Measurements from ENCODE around the gene SEC22A.

The SEC22A gene

DNA sequence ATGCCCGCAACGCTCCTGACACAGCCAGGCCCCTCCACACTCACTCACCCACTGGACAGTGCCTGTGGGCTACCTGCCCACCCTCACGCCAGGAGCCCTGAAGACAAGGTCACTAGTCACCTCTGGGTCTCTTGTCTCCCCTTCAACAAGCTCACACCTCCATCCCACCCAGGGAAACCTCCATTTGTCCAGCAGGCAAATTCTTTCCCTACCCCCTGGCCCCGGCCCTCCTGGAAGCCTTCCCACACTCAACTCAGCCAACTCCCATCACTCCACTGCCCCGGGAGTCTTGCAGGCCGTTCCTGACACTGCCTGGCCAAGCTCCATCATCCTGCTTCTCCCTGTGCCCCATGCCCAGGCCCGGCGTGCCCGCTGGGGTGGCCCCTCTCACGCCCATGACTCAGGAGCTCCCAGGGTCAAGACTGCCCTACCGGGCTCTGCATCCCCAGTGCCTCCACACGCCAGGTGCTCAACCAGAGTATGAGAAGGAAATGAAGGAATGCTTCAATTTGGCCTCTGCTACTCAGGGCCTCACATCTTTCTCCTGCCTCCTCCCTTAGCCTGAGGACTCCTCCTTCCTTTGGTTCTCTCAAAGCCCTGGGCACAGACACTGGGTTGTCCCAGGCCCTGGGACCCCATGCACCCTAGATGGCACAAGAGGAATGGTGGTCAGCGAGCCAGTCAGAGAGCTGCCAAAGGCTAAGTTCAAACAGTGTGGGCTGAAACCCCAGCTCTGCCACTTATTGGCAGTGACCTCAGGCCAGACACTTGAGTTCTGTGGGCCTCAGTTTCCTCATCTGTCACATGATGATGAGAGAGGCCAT, 88.6 kb downstream of the SEC22A start:
- DNase-seq: no peak

DNA sequence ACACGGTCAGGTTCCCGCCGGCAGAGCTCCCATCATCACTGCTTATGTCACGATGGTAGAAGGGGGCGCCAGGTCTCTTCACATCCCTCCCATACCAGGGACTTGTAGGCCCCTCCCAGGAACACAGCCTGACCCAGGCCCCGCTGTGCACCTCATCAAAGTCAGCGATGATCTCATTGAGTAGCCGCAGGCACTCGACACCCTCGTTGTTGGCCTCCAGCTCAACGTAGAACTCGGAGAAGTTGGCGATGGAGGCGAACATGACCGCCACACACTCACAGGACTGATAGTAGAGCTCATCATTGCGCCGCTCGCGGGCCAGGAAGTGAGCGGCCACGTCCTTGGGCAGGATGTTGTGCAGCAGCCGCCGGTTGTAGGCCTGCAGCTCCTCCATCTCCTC, 89.2 kb downstream of the SEC22A start:
- no peak for DNase-seq

DNA sequence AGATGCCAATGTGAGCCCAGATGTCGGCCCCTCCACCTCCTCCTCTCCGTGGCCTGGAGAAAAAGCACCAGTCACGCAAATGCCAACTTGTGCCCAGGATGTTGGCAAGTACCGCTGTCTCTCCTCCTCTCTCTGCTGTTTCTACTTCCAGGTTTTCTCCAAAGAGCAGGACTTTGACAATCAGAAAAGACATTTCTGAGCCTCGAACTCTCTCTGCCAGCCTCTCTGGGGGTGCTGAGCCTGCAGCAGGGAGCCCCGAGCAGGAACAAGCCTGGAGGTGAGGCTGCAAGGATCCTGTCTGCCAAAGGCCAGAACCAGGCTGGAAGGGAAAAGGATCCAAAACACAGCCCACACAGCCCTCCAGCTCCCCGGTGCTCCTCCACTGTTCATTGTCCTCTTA, 89.7 kb downstream of the SEC22A start:
- no peak for DNase-seq

DNA sequence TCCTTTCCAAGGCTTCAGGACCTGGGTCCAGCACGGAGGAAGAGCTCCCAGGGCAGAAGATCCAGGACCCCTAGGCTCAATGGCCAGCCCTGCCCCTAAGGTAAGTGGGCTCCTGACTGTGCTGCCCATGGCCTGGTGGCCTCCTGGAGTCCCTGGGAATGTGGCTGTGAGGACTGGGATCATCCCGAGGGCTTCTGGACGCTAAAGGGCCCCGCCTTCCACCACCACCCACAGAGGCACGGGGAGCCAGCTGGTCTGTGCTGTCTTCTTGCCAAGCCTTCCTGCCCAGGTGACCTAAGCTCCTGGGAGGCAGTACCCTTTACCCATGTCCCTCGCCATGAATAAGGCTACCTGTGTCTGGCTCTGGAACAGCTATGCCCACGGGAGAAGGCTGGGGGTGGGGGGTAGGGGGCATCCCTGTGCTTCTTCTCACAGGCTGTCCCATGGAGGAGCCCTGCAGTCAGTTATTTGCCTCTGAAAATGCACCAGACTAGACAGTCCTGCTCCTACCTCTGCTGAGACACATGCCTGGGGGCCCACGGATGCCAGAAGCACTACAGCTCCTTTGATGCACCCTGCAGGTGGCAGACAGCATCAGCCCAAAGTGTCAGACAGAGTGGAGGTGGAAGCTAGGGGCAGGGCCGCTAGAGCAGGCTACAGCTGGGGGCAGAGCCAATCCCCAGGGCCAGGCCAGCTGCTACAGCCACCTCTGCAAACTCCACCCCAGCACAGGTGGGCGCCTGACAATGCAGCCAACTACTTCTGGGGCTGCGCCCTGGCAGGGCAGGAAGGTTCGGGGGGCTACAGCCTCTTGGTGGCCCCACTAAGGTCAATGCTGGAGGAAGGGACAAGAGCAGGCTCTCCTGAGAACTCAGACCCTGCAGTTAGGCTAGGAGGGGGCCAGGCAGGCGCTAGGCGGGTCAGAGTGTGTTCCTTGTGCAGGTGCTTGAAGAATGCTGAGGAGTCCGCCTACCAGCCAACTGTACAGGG, 90.9 kb downstream of the SEC22A start:
- no peak for DNase-seq

DNA sequence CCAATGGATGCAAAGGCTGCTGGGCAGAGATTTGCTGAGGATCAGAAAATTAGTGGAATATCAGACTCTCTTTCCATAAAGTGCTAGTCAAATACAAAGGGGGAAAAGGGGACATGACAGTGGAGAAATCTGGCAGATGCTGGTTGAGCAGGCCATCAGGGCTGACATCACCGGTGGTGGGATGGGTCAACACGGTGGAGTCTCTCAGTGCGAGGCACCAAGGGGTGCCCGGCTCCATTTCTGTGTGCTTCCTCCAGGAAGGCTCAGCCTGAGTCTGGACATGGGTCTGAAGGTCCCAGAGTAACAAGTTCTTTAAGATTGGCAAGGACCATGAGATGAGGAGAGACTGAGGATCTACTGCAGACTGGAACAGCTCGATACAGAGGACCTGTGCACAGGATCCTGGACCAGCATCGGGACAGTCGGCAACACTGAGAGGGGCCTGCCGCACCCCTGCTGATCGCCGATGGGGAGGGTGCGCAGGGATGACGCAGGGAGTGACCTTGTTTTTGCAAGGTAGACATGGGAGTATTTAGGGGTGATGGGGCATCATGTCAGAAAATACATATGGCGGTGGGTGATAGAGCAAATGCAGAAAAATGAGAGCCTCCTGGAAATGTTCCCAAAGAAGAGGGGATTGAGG, 92.7 kb downstream of the SEC22A start:
- no peak for DNase-seq

DNA sequence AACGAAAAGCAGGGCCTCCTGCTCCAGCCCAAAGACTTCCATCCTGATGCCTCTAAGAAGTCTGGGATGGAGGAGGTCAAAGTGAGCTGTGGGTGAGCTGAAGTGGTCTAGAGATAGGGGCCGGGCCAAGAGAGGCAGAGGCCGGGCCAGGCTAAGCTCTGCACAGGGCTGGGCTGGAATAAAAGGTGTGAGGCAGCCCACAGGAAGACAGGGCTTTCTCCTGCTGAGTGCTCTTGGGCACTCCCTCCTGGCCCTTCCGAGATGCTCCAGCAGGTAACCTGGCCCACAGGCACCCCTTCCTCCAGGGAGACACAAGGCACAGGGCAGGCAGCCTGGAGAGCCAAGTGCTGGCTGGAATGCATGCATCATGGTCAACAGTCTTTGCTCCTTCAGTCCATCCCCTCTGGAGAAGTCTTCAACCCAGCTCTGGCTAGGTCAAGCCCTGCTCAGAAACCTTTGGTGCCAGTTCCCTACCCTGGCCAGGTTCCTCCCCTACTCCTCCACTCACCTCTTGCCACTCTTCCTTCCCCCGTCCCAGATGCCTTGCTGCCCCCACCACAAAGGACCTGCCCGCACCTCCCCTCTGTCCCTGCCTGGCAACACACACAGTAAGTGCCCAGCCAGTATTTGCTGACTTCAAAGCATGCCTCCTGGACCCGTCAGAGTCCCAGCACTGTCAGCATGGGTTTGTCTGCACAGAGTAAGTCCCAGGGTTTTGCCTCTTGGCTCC, 93.6 kb downstream of the SEC22A start:
- no peak for DNase-seq

DNA sequence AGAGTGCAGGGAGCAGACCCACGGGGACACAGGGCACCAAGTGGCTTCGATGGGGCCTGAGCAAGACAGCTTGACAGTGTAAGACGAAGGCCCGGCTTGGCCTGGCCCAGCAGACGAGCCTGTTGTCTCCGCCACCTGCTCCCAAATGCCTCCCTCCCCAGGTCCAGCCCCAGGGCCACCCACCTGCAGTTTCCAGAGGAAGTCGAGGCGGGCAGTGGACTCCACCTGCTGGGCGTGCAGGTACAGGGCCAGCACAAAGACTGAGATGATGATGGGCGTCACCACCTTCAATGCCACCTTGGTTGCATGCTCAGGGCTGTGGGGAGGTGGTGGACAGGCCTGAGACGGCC, 94.1 kb downstream of the SEC22A start:
- no peak for DNase-seq

DNA sequence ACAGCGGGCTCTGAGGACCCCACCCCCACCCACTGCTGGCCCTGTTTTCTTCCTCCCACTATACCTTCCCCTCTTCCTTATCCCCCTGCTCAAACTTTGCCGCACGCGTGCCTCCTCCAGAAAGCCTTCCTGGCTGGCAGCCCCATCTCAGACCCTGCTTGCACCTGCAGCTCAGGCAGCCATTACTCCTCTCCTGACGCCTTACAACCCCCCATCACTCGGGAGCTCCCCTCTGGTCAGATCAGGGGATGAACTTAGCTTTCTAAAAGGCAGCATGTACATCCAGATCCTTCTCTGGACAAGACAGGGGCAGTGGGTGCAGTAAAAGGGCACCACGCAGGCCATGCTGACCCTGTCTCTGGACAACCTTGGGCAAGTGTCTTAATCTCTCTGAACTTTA, 94.5 kb downstream of the SEC22A start:
- DNase-seq: no peak

DNA sequence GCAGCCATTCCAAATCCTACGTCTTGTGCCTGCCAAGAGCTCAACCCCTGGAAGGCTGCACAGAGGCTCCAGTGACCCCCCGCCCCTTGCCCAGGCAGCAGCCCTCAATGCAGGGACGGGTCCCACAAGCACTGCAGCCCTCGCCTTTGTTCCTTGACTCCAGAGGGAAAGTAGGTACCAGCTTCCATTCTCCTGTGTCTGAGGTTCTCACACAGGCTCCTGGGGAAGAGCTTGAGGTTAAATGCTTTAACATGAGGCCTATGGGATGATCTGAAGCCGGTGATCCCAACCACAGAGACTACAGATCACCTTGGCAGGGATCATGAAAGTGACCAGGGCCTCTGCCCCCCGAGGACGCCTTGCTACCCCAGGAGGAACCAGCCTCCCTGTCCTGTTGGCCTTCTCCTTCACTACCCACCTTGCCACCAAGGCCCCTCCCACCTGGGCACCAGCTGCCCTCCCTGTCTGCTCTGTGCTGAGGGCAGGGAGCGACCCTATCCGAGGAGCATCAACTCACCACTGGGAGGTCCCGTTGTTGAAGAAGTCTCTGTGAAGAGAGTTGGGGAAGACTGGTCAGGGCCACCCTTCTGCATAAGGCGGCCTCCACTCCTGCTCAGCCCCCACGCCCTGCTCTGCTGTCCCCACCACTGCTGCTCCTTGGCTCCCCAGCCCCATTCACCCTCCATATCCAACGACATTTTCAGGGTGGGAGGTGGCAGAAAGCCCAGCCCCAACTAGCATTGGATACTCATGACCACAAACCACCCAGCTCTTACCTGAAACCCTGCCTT, 95.3 kb downstream of the SEC22A start:
- DNase-seq: no peak

DNA sequence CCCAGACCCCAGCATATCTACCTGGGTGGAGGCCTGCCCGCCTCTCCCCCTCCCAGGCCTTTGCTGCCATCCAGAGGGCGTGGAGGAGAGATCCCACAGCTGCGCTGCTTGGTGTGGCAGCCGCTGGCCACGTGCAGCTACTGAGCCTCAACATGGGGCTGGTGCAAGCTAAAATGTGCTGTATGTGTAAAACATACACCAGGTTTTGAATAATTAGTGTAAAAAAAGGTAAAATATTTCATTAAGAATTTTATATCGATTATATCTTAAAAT, 95.8 kb downstream of the SEC22A start:
- DNase-seq: no peak

DNA sequence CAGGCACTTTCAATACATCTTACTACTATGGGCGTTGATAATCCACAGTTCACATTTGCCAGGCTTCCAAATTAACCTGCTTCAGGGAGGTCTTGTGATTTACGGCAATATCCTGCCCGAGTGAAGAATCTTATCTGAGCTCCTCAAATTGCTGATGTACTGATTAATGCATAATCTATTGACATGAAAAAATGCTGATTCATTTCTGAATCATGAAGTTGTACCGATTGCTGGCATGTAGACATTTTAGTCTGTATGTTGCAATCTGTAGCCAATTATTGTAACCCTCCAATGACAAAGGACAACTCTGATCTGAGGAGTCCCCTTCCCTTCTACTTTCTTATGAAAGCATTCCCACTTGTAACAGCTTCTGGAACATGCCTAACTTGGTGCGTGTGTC, 97.2 kb downstream of the SEC22A start:
- DNase-seq: no peak

DNA sequence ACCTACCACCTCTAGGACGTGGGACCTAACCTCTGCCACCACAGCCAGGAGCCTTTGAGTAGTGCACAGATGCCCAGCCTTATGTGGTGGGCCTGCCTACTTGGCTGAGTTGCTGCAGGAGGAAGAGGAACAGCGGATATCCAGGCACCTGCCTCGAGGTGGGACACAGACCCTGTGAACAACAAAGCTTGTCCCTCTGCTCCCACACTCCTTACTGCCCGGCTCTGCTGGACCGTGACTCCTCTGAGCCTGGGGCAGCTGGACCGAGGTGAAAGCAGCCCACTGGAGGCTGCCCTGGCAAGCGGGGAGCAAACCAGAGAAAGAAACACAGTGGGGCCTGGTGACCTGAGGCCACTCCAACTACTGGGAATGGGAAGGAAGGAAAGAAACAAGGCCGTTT, 97.8 kb downstream of the SEC22A start:
- no peak for DNase-seq

DNA sequence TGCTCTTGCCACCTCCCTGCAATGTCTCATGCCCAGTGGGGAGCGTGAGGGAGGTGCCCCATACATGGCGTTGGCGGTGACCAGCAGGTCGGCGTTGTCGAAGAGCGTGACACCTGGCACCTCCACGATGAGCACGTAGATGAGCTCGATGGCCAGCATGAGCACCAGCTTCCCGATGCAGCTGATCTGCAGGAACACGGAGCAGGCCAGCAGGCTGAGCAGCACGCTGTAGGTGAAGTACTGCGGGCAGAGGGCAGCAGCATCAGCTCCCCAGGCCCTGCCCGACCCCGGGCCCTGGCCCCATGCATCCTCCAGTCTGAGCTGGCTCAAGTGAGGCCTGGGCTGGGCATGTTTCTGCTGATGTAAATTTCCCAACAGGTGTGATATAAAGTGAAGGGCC, 98.3 kb downstream of the SEC22A start:
- no peak for DNase-seq

DNA sequence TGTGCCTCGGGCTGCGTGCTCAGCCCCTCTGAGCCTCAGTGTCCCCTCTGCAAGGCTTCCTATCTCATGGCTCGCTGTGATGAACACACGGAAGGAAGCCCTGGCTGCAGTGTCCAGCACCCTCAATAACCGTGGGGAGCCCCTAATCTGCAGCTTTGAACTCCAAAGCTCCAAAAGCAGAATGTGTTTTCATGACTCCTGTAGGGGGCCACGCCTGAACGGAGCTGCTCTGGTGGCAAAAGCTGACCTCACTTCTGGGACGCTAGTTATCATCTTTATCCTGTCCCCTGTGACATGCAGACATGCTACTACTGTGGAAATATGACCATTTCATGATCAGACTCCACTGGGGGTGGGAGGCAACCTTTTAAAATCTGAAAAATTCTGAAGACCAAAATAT, 98.8 kb downstream of the SEC22A start:
- DNase-seq: no peak

DNA sequence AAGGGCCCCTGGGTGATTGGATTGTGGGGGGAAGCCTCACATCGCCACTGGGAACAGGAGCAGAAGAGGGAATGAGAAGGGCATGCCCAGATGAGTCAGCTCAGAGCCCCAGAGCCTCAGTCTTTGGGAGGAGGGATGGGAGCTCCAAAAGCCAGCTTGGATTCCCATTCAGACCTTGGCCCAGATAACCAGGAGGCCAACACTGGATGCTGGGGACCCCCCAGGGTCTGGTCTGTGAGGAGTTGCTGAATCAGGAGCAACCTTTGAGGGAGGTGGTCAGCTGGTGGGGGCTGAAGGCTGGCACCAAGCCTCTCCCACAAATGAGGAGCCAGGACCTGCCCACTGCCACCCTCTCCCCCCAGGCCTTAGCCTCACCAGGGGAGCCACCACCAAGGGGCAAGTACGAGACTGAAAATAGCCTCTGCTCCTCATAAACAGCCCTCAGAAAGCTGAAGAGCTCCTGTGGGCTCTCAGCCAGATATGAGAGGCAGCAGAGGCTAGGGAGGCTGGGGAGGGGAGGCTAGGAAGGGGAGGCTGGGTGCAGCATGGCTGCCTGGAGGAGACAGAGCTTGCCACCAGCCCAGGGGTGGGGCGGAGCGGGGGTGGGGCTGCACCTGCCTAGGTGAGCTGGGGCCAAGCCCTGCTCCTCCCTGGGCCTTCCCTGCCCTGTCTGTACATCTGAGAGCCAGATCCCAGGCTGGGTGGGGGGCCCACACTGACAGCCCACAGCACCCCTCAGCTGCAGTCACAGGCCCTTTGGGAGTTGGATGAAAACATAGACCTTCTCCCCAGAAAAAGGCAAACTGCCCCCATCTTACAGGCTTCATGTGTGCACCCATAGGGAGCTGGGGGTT, 99.8 kb downstream of the SEC22A start:
- no peak for DNase-seq

DNA sequence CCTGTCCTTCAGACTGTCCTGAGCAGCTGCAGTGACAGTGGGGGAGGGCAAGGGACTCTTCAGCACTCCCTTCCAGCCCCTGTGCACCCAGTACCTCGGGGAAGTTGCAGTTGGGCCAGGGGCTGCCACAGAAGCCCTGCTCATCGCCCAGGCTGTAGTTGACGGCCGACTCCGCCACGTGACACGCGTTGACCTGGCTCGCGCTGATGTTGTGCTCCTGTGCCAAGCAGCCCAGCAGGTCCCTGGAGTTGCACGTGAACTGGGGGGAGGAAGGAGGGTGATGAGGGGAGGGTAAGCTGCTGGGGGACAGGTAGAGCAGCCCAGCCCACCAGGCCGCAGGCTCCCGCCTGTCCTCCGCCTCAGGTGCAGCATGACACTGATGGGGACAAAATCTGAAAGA, 101.2 kb downstream of the SEC22A start:
- DNase-seq: no peak

DNA sequence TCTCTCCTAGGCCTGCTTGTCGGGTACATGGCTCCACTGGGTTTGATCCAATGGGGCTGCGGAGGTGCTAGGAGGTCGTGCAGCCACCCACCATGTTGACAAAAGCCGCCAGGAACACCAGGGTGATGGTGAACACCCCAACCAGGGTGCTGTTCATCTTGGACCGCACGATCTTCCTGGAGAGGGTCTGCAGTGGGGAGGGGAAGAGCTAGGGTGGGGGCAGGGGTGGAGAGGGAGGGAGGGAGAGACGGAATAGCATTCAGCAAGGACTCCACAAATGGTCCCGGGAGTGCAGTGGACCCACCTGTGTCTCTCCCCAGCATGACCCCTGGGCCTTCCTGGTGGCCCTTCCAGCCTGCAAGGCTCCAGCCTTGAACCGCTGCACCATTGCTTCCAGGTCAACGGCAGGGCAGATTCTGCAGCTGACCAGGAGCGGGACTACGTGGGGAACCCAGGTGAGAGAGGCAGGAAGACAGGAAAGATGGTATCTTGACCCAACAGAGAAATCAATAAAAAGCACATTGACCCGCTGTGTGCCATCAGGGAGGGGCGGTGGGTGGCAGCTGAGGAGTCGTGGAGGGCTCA, 102.3 kb downstream of the SEC22A start:
- DNase-seq: no peak

DNA sequence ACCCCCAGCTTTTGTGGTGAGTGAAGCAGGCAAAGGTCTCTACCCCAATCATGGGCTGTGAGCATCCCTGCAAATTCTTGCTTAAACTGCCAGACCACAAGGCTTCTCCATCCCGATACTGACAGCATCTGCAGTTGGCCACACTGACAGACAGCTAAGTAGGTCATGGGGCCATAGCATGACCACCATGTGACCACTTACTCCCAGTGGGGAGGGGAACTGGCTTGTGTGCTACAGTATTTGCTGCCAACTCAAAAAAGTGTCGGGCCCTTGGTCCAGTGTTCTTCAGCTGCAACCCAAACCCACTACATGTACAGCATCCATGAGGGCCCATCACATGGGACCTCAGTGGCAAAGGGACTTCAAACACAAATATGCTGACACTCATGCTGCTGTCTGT, 103.4 kb downstream of the SEC22A start:
- DNase-seq: no peak

DNA sequence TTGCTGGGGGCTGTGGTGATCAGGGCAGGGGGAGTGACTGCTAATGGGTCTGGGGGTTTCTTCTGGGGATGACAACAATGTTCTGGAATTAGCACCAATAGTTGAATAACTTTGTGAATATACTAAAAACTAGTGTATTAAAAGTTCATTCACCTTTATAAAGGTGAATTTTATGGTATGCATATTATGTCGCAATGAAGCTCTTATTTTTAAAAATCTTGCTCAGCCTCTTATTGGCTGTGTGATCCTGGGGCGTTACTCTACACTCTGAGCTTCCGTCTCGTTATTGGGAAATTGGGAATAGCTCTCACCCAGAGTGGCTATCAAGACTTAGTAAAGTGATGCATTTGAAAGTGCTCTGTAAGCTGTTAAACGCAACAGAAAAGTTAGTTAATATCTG, 105.3 kb downstream of the SEC22A start:
- no peak for DNase-seq

DNA sequence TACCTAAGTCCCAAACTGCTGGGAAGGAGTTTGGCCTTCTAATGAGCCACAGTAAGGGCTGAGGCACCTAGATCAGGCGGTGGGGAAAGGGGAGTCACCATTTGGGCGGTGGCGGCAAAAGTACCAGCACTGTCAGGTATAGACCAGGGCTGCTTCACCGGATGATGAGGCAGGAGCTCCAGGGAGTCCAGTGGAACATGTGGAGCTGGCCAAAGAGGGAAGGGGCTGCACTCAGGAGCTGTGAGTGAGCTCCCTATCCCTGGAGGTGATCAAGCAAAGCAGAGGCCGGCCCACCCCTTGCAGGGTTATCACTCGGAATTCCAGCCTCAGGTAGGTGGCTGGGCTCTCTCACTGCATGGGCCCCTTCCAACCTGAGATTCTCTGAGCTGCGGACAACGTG, 108.4 kb downstream of the SEC22A start:
- no peak for DNase-seq

DNA sequence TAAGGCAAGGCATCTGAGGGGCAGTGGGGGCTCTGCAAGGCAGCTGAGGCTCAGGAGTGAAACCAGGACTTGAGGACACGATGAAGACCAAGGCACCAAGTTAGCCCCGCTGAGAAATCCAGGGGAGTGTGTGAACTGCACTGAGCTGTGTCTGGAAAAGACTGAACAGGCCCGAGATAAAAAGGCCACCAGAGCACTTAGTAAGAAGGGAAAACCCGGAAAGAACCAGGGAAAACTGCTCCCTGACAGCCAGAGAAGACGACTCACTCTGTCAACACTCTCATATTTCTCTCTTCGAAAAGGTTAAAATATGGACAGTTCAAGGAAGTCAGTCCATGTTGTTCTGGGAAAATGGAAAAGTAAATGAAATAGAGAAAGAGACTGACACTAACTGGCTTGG, 109.0 kb downstream of the SEC22A start:
- no peak for DNase-seq
